ENCODE data around the gene CUBN. TPM values are rescaled to one million over a fixed set of nuclear protein-coding genes. Genes with fewer than 3 reads are reported as not detected.

The CUBN gene
- polyA plus RNA-seq, 1 donor, result 3.7 TPM

DNA sequence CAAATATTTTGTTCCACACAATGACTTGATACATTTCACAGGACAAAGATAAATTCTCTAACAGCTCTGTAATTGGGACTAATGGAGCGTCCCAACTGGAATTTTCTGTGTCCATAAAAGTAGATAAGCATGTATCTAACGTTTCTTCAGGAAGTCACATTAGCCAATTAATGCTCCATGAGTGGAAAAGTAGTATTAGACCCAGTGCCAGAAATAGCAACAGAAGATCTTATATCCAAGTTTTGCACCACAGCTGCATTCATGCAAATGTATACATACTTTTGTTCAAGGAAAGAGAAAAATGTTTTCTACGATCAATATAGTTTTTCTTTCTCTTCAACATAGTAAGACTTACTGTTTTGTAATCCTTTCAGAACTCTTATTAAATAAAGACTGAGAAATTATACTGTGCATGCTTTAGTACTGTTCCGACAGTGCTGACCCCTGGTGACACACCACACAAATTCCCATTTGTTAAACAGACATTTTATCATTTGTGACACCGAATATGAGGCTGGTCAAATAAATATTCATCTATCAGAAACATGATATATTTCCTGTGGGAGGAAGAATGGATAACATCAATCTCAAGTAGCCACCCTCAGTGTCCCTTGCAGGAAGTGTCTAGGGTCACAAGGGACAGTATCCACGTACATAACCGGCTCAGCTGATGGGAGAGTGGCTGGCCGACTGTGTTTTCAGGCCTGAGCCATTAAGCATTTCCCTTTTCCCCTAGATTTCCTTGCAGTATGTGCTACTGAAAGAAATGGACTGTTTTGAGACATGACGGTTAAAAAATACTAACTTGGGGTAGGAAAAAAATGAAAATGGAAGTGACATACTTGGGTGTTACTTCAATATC is 210.3 kb downstream of the CUBN start:
- no peak for DNase-seq (ENCODE audit: low read depth)

DNA sequence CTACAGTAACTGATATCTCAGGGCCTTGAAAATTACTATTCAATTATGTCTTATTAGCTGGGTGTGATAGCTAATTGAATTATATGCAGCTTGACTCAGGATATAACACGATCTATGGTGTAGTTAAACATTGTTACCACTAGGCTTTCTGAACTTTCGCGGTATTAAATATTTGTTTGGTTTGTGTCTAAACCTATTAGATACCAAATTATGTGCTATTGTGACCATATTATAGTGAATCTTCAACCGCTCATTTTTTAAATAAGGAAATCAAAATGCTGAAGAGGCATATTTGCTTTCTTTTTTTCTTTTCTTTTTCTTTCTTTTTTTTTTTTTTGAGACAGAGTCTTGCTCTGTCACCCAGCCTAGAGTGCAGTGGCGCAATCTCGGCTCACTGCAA is 213.1 kb downstream of the CUBN start:
- DNase-seq (ENCODE audit: low read depth), result no peak

GRCh38 chr10:16915300-16915699 is 214.3 kb downstream of the CUBN start:
- DNase-seq (ENCODE audit: low read depth), result no peak

DNA sequence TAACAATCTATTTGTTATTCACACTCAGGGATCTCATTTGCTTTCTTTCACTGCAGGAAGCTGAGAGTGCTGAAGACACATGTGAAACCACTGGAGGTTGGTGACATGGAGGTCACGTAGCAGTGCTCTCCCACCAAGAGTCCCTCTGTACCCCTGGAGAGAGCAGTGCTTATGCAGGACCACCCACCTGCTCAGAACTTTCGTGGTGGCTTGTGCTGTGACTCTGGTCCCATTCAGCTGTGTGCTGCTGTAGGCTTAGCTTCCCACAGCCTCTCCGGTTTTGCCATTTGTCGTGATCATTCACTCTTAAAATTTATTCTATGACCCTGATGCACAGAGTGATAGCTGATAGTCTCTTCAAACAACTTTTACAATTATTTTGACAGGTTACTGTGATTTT is 216.3 kb downstream of the CUBN start:
- no peak for DNase-seq (ENCODE audit: low read depth)

DNA sequence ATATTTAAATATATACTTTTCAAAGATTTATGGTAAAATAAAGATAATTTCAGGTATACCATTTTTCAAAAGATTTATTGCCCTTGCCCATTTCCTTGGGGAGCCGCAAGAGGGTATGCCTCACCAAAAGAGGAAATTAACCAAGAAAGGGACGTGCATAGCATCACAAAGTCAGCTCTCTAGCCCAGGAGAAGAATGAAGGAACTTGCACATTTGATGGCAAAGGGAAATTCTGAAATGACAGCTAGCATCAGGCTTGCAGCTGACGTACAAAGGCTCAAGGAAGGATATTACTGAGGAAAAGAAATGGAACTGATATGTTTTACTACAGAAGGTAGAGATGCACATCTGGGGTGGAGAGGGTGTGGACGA is 218.8 kb downstream of the CUBN start:
- DNase-seq (ENCODE audit: low read depth), result no peak

GRCh38 chr10:16909961-16910792 is 219.4 kb downstream of the CUBN start:
- DNase-seq (ENCODE audit: low read depth), result no peak

DNA sequence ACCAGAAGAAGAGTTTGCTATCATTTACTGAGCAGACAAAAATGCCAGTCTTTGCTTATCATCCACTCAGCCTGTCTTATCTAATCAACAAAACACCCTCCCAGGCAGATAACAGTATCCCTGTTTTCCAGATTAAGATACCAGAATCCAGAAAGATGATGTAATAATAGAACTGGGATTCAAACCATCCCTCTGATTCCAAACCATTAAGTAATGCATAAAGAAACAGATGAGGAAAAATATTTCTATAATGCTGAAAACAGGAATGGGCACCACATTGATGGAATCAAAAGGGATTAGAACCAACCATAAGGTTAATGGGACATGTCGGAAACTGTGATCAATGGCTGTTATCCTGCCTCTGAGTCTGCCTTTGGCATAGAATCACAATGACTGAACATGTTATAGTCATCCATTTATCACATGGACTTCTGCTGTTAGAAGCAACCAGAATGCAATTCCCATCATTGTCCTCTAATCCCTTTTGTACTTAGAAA is 220.3 kb downstream of the CUBN start:
- no peak for DNase-seq (ENCODE audit: low read depth)

DNA sequence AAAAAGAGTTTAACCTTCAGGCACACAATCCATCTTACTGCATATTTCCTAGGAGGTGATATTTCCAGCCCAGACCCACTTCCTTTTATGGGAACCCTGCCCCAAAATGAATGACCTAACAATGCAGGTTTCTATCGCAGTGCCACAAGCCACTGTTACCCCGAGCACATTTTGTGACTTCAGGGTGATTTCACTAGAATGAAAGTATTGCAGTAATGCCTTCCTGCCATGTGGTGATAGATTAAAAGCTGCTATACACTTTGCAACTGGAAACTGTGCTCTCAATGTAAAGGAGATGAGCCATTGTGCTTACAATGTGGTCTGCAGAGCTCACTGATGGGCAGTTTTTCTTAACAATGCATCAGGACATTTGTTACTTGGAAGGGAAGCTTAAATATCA is 221.9 kb downstream of the CUBN start:
- DNase-seq (ENCODE audit: low read depth), result no peak

GRCh38 chr10:16905320-16905719 is 224.3 kb downstream of the CUBN start:
- DNase-seq (ENCODE audit: low read depth), result peak; percentile 85

GRCh38 chr10:16904639-16905061 is 225.0 kb downstream of the CUBN start:
- DNase-seq (ENCODE audit: low read depth), result no peak

GRCh38 chr10:16904049-16904448 is 225.6 kb downstream of the CUBN start:
- DNase-seq (ENCODE audit: low read depth), result no peak

GRCh38 chr10:16902606-16903005 is 227.0 kb downstream of the CUBN start:
- no peak for DNase-seq (ENCODE audit: low read depth)

GRCh38 chr10:16901106-16901505 is 228.5 kb downstream of the CUBN start:
- DNase-seq (ENCODE audit: low read depth), result no peak

DNA sequence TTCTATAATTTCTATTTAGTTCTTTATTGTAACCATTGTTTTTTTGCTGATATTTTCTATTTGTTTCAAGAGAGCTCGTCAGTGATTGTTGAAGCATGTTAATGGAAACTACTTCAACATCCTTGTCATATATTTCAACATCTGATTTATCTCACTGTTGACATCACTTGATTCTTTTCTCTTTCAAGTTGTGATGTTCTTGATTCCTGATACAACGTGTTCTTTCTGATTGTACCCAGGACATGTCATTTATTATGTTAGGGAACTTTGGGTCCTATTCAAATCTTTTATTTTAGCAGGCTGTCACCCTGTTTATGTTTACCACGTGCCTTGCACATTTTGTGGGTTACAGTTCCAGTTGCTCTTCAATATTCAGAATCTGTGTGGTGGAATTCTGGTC is 232.6 kb downstream of the CUBN start:
- DNase-seq (ENCODE audit: low read depth), result no peak

GRCh38 chr10:16894821-16895220 is 234.8 kb downstream of the CUBN start:
- DNase-seq (ENCODE audit: low read depth), result no peak

DNA sequence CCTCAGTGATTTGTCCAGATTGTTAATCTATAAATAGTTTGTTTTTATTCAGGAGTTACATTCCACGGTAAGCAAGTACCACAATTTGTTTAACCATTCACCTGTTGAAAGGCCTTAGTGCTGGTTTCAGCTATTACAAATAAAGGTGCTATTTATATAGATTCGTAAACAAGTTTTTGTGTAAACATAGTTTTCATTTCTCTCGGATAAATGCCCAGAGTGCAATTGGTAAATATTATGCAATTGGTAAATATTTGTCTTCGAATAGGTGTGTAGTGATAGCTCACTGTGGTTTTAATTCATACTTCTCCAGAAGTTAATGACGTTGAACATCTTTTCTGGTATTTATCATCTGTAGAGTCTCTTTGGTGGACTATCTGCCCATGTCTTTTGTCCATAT is 235.9 kb downstream of the CUBN start:
- no peak for DNase-seq (ENCODE audit: low read depth)

DNA sequence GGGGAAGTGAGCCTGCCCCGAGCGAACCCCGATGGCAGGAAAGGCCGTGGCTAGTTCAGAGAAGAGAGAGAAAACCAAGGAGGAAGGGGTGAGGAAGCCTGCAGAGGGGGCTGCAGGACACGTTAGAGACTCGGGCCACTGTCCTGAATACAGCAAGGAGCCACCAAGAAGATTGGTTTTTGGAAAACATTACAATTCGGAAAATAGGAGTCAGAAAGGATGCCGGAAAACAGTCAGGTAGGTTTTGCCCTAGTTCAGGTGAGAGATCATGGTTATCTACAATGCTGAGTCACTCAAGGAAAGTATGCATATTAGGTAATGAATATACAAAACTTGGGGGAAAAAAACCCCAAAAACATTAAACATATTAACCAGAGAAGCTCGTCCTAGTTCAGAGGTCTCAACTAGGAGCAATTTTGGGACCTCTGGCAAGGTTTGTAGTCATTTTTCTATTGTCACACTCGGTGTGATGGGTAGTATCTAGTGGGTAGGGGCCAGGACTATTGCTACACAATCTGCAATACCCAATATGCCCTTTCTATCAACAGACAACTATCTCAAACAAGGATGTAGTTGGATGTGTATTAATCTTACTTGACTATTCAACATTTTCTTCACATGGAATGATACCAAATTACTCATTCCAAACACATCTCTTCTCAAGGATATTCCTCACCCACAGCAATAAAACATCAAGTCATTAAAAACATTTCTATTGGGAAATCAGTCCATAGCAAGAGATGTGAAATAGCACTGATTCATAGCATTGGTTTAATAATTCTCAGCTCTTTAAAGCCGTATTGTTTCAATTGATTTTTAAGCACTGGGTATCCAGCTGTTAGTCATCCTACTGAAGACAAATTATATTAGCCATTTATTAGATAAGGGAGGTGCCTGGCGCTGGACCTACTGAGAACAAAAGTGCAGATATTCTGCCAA is 238.0 kb downstream of the CUBN start:
- DNase-seq (ENCODE audit: low read depth), result no peak

GRCh38 chr10:16890691-16891090 is 238.9 kb downstream of the CUBN start:
- no peak for DNase-seq (ENCODE audit: low read depth)

DNA sequence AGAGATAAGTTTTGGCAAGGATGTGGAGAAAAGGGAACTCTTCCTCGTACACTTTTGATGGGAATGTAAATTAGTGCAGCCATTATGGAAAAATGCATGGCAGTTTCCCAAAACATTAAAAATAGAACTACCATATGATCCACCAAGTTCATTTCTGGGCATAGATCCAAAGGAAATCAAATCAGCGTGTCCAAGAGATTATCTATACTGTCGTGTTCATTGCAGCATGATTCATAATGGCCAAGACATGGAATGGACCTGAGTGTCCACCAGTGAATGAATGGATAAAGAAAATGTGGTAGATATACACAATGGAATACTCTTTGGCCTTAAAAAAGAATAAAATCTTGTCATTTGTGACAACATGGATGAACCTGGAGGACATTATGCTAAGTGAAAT is 242.0 kb downstream of the CUBN start:
- DNase-seq (ENCODE audit: low read depth), result no peak

DNA sequence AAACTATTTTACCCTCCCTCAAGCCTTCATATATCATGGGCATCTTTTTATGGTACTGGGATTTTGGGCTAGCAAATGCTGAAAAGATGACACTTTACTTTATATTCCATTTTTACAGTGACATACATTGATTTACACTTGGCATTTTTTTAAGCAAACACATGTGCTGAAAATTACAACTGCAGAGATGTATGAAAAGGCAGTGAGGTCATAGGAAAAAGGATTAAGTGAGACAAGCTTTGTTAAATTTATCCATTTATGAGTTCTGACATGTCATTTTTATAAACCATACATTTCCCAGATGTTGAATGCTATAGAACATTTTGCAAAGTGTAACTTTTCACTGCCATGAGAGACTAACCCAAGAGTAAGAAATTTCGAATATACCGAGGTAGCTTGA is 243.6 kb downstream of the CUBN start:
- DNase-seq (ENCODE audit: low read depth), result no peak

GRCh38 chr10:16884497-16884896 is 245.1 kb downstream of the CUBN start:
- no peak for DNase-seq (ENCODE audit: low read depth)

DNA sequence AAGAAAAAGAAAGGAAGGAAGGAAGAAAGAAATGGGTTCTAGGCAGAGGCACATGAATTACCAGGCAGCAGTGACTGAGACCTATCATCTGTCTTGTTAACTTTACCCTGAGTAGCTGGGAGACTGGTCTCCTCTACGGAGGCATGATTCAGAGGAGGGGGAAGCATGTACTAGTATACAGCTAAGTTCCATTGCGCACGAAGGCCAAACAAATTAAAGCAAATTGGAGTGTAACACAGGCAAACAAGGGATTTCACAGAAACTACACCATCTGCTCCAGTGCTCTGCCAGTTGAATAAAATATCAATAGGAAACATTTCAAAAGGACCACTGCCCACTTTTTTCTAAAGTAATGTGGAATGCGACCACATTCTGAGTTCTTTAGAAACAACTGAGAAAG is 246.5 kb downstream of the CUBN start:
- DNase-seq (ENCODE audit: low read depth), result no peak

All from forelimb muscle (tissue), 1 donor.